ENCODE results near the gene TMEM69. TPM values are rescaled to one million over a fixed set of nuclear protein-coding genes. Genes with fewer than 3 reads are reported as not detected.
"Not testable (repeated sequence)": the region's sequence is repeated elsewhere in the genome, so short reads cannot be mapped to it uniquely, and the experiment has no call there.

Gene TMEM69
- total RNA-seq, 8 experiments from 2014 or later, result 25.2 to 49.4 (median 41.1) TPM

- in situ Hi-C loops (cut with MboI; ENCODE audit: low pct_unique_long_range_greater_than_20kb in 2 of 9, low sequenced_read_pairs in 9 of 9, unreplicated experiment in 9 of 9), result no loop called here
- ATAC-seq (replicated peaks in 6 of 8), result no peak
- 17 to 99% (median 94%) methylated on average over 1 to 8 of the region's 8 CpGs for WGBS, 10 experiments
Measured at GRCh38 chr1:45667321-45668111, 20.5 kb upstream of the TMEM69 start.

GRCh38 chr1:45668526-45668925 lies 19.5 kb upstream of the TMEM69 start:
- no peak overlapping the region for H3K27ac ChIP-seq
- H3K4me1 ChIP-seq (replicated peaks in 1 of 2), result no peaks in the 10 kb centered on the region
- no peak overlapping the region for H3K4me3 ChIP-seq
- 89 to 100% (median 96%) methylated on average over 1 to 4 of the region's 4 CpGs; no CpG with 5 or more reads in 3 of the 10 experiments for WGBS, 10 experiments
- in situ Hi-C loops (cut with MboI; ENCODE audit: low pct_unique_long_range_greater_than_20kb in 2 of 9, low sequenced_read_pairs in 9 of 9, unreplicated experiment in 9 of 9), result no loop called here
- no peak for ATAC-seq (replicated peaks in 6 of 8)

More at GRCh38 chr1:45667321-45668111, 20.5 kb upstream of the TMEM69 start:
- H3K27ac ChIP-seq, result no peak overlapping the region
- no peak overlapping the region for H3K4me3 ChIP-seq
- no peaks in the 10 kb centered on the region for H3K4me1 ChIP-seq (replicated peaks in 1 of 2)

- no peaks in the 10 kb centered on the region for H3K4me1 ChIP-seq (replicated peaks in 1 of 2)
- in situ Hi-C loops (cut with MboI; ENCODE audit: low pct_unique_long_range_greater_than_20kb in 2 of 9, low sequenced_read_pairs in 9 of 9, unreplicated experiment in 9 of 9), result no loop called here
- no peak overlapping the region for H3K27ac ChIP-seq
- ATAC-seq (replicated peaks in 6 of 8), result no peak
- no peak overlapping the region for H3K4me3 ChIP-seq
- 0 to 100% (median 100%) methylated on average over 1 of the region's 1 CpG; no CpG with 5 or more reads in 1 of the 10 experiments for WGBS, 10 experiments
Measured at GRCh38 chr1:45669379-45669778, 18.6 kb upstream of the TMEM69 start.

- in situ Hi-C loops (cut with MboI; ENCODE audit: low pct_unique_long_range_greater_than_20kb in 2 of 9, low sequenced_read_pairs in 9 of 9, unreplicated experiment in 9 of 9), result no loop called here
- WGBS, 10 experiments, result 52 to 97% (median 89%) methylated on average over 5 to 6 of the region's 6 CpGs
- Histone ChIP-seq H3K27ac (no peak overlapping the region), H3K4me3 (no peak overlapping the region), H3K4me1 (replicated peaks in 1 of 2) (no peaks in the 10 kb centered on the region)
- ATAC-seq (replicated peaks in 6 of 8), result no peak
Measured at GRCh38 chr1:45669859-45670655, 17.9 kb upstream of the TMEM69 start.

- ATAC-seq (replicated peaks in 6 of 8), result no peak
- peaks cover 0 to 2% of the 10 kb centered on the region in 2 donors for H3K4me1 ChIP-seq (replicated peaks in 1 of 2)
- no peak overlapping the region for H3K4me3 ChIP-seq
- H3K27ac ChIP-seq, result no peak overlapping the region
- 92 to 100% (median 100%) methylated on average over 1 to 4 of the region's 4 CpGs; no CpG with 5 or more reads in 4 of the 10 experiments for WGBS, 10 experiments
- in situ Hi-C loops (cut with MboI; ENCODE audit: low pct_unique_long_range_greater_than_20kb in 2 of 9, low sequenced_read_pairs in 9 of 9, unreplicated experiment in 9 of 9), result no loop called here
Measured at GRCh38 chr1:45673956-45674355, 14.0 kb upstream of the TMEM69 start.

GRCh38 chr1:45674478-45674877 lies 13.5 kb upstream of the TMEM69 start:
- peaks cover 0 to 2% of the 10 kb centered on the region in 2 donors for H3K4me1 ChIP-seq (replicated peaks in 1 of 2)
- in situ Hi-C loops (cut with MboI; ENCODE audit: low pct_unique_long_range_greater_than_20kb in 2 of 9, low sequenced_read_pairs in 9 of 9, unreplicated experiment in 9 of 9), result no loop called here
- H3K27ac ChIP-seq, result no peak overlapping the region
- H3K4me3 ChIP-seq, result no peak overlapping the region
- 76 to 100% (median 83%) methylated on average over 2 to 5 of the region's 5 CpGs; no CpG with 5 or more reads in 1 of the 10 experiments for WGBS, 10 experiments
- ATAC-seq (replicated peaks in 6 of 8), result no peak

GRCh38 chr1:45676553-45676952 lies 11.4 kb upstream of the TMEM69 start:
- H3K4me3 ChIP-seq; ATAC-seq (replicated peaks in 6 of 8); H3K27ac ChIP-seq; in situ Hi-C loops (cut with MboI; ENCODE audit: low pct_unique_long_range_greater_than_20kb in 2 of 9, low sequenced_read_pairs in 9 of 9, unreplicated experiment in 9 of 9); H3K4me1 ChIP-seq (replicated peaks in 1 of 2): not testable (repeated sequence)
- 79 to 100% (median 94%) methylated on average over 2 to 7 of the region's 7 CpGs; no CpG with 5 or more reads in 4 of the 10 experiments for WGBS, 10 experiments

- Histone ChIP-seq H3K4me1 (replicated peaks in 1 of 2) (peaks cover 2 to 3% of the 10 kb centered on the region in 2 donors), H3K27ac (no peak overlapping the region), H3K4me3 (no peak overlapping the region)
- no peak for ATAC-seq (replicated peaks in 6 of 8)
- WGBS, 10 experiments, result 38 to 100% (median 81%) methylated on average over 1 to 3 of the region's 3 CpGs; no CpG with 5 or more reads in 1 of the 10 experiments
- in situ Hi-C loops (cut with MboI; ENCODE audit: low pct_unique_long_range_greater_than_20kb in 2 of 9, low sequenced_read_pairs in 9 of 9, unreplicated experiment in 9 of 9), result no loop called here
Measured at GRCh38 chr1:45677751-45678245, 10.2 kb upstream of the TMEM69 start.

- H3K27ac ChIP-seq, result no peak overlapping the region
- in situ Hi-C loops (cut with MboI; ENCODE audit: low pct_unique_long_range_greater_than_20kb in 2 of 9, low sequenced_read_pairs in 9 of 9, unreplicated experiment in 9 of 9), result no loop called here
Measured at GRCh38 chr1:45678489-45678888, 9.5 kb upstream of the TMEM69 start.

GRCh38 chr1:45679123-45679522 lies 8.9 kb upstream of the TMEM69 start:
- in situ Hi-C loops (cut with MboI; ENCODE audit: low pct_unique_long_range_greater_than_20kb in 2 of 9, low sequenced_read_pairs in 9 of 9, unreplicated experiment in 9 of 9), result no loop called here
- H3K4me3 ChIP-seq, result no peak overlapping the region
- WGBS, 10 experiments, result 30 to 100% (median 76%) methylated on average over 1 to 3 of the region's 3 CpGs; no CpG with 5 or more reads in 2 of the 10 experiments
- H3K27ac ChIP-seq, result no peak overlapping the region
- no peak for ATAC-seq (replicated peaks in 6 of 8)
- peaks cover 2 to 3% of the 10 kb centered on the region in 2 donors for H3K4me1 ChIP-seq (replicated peaks in 1 of 2)

More at GRCh38 chr1:45678489-45678888, 9.5 kb upstream of the TMEM69 start:
- no peak overlapping the region for H3K4me3 ChIP-seq
- H3K4me1 ChIP-seq (replicated peaks in 1 of 2), result peaks cover 2 to 3% of the 10 kb centered on the region in 2 donors
- ATAC-seq (replicated peaks in 6 of 8), result no peak

- 57 to 94% (median 88%) methylated on average over 1 to 6 of the region's 6 CpGs; no CpG with 5 or more reads in 1 of the 10 experiments for WGBS, 10 experiments
- no peak overlapping the region for H3K4me3 ChIP-seq
- in situ Hi-C loops (cut with MboI; ENCODE audit: low pct_unique_long_range_greater_than_20kb in 2 of 9, low sequenced_read_pairs in 9 of 9, unreplicated experiment in 9 of 9), result no loop called here
- H3K27ac ChIP-seq, result no peak overlapping the region
- peaks cover 3 to 6% of the 10 kb centered on the region in 2 donors for H3K4me1 ChIP-seq (replicated peaks in 1 of 2)
- ATAC-seq (replicated peaks in 6 of 8), result no peak
Measured at GRCh38 chr1:45682942-45683341, 5.0 kb upstream of the TMEM69 start.

- peaks cover 3 to 8% of the 10 kb centered on the region in 2 donors for H3K4me1 ChIP-seq (replicated peaks in 1 of 2)
- 30 to 82% (median 56%) methylated on average over 1 to 2 of the region's 2 CpGs for WGBS, 10 experiments
- ATAC-seq (replicated peaks in 6 of 8), result no peak
- in situ Hi-C loops (cut with MboI; ENCODE audit: low pct_unique_long_range_greater_than_20kb in 2 of 9, low sequenced_read_pairs in 9 of 9, unreplicated experiment in 9 of 9), result no loop called here
- peak overlapping the region in 3 of 5 donors; percentile 56 to 92 (median 84) for H3K4me3 ChIP-seq
- no peak overlapping the region for H3K27ac ChIP-seq
Measured at GRCh38 chr1:45684402-45684801, 3.6 kb upstream of the TMEM69 start.

Measured in motor neuron (in vitro differentiated cells).